HG03066 (cell line): Measurements from ENCODE around the gene C9orf50.

Experiments used
- ATAC-seq: cut with Tn5 transposase; IDR thresholded peaks from one replicate; pipeline ENCODE4 v1.9.1; 2021; ENCODE audit warnings: low read depth; ENCODE audit not compliant: unreplicated experiment

The C9orf50 gene

DNA sequence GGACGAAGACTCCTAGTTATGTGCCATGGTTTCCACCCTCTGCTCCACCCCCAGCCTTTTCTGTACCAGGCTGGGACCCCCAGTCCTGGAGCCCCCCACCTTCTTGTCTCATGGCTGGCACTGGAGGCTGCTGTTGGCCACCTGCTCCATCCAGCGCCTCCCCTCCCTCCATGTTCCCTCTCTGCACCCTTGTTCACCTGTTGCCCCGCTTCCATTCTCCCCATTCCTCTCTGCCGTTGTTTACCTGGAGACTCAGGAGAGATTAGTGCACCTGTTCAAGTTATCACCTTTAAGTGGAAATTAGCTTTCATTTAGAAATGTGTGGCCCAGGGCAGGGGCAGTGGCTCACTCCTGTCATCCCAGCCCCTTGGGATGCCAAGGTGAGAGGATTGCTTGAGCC lies 12.3 kb upstream of the C9orf50 start:
- ATAC-seq = no peak

DNA sequence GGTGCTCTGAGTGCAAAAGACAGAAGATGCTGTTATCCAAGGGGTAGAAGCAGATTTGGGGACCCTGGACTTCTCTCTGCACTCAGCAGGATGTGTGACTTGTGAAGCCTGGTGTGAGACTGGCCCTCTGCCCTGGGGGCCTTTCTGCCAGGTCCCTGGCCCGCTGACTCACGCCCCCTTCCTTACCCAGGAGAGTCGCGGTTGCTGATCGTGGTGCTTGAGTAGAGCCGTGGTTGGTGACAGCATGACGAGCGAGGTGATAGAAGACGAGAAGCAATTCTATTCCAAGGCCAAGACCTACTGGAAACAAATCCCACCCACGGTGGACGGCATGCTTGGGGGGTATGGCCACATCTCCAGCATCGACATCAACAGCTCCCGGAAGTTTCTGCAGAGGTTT lies 11.6 kb upstream of the C9orf50 start:
- ATAC-seq = no peak

DNA sequence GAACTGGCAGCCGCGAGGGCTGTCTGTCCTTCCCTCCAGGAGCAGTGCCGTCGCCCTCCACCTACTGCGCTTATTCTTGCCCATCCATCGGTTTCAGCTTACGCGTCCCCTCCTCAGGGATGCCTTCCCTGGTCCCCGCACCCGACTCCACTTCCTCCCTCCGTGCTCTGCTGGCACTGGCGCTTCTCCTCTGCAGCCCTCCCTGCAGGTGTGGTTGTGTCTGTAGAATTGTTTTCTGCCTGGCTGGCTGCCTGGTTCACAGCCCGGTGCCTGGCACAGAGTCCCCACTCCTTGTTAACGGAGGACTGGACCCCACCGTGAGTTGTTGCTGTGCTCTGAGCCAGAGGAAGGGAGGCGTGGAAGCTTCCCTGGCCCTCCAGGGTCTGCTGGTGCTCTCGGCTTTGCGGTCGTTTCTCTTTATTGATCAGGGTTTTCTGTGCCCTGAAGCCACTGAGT lies 10.8 kb upstream of the C9orf50 start:
- ATAC-seq = no peak

- ATAC-seq = no peak
These were observed 10.2 kb upstream of the C9orf50 start for GRCh38 chr9:129630967-129631673.

DNA sequence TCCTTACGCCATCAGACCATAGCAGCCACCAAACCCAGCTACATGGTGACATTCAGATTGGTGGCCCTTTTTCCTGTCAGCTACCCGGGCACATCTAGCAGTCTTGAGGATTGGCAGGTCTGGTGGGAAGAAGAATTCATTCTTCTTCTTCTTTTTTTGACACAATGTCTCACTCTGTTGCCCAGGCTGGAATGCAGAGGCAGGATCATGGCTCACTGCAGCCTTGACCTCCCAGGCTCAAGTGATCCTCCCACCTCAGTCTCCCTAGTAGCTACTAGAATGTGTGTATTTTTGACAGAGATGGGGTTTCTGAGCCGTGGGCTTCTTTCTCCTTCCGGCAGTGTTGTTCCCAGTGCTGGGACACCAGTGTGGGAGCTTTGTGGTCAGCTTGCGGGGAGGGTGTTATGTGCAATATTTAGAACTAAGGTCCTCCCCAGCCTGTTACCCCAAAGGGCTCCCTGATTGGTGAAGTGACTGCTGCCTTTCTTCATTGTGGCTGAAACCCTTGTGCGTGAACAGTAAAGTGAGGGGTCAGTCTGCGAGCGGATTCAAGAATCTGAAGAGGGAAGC lies 8.4 kb upstream of the C9orf50 start:
- ATAC-seq = no peak

GRCh38 chr9:129628709-129629108 lies 7.8 kb upstream of the C9orf50 start:
- ATAC-seq = no peak

GRCh38 chr9:129627556-129628440 lies 6.9 kb upstream of the C9orf50 start:
- no peak for ATAC-seq

GRCh38 chr9:129626625-129627284 lies 5.9 kb upstream of the C9orf50 start:
- ATAC-seq = peak; percentile 25

- ATAC-seq = peak; percentile 55
These were observed 5.3 kb upstream of the C9orf50 start, which contains the start of gene NTMT1 for GRCh38 chr9:129626079-129626624. Gene NTMT1 (plus strand): TSS chr9:129626163. CDS start chr9:129632704, 6,541 bp downstream.

DNA sequence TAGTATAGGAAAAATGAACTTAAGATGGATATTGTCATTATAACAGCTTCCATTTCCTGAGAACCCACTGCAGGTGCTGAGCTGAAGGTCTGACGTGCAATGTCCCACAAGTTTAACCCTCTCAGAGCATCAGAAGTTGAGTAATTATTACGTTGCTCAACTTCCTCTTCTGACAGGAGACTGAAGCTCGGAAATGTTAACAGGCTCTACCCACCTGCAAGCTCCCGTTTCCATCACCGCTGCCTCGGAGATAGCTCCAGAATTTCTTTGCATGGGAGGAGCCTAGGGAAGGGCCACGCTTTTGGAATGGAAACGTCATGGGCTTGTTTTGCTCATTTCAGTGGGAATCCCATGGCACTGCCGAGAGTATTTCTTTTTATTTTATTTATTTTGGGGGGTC lies 4.0 kb upstream of the C9orf50 start:
- no peak for ATAC-seq

DNA sequence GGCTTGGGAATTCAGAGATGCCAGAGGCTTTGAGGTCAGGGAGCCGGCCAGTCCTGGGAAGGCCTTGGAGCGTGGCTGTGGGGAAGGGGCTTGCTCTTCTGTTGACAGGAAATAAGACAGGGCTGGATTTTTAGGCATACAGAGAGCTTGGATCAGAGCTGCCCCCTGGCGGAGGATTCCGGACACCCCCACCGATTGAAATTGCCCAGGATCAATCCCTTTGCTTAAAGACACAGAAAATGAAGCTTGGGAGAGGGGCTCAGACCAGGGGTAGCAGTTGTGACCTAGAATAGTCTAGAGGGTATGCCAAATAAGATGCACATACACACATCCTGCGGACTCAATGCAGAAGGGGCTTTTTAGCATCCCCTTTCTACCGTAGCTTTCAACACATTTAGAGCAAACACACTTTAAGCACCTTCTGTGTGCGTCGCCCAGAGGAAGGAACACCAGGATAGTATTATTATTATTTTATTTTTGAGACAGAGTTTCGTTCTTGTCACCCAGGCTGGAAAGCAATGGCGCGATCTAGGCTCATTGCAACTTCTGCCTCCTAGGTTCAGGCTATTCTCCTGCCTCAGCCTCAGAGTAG lies 3.4 kb upstream of the C9orf50 start:
- no peak for ATAC-seq

GRCh38 chr9:129623331-129623730 lies 2.4 kb upstream of the C9orf50 start:
- no peak for ATAC-seq

GRCh38 chr9:129619787-129620668 lies 873 bp downstream of the C9orf50 start:
- ATAC-seq = no peak

- ATAC-seq = no peak
These were observed 3.7 kb downstream of the C9orf50 start for GRCh38 chr9:129617167-129617566.

- ATAC-seq = no peak
These were observed 5.3 kb downstream of the C9orf50 start for GRCh38 chr9:129615407-129616285.

- no peak for ATAC-seq
These were observed 6.0 kb downstream of the C9orf50 start for GRCh38 chr9:129614932-129615331.

GRCh38 chr9:129613520-129614175 lies 7.3 kb downstream of the C9orf50 start:
- ATAC-seq = no peak
